Spleen (tissue), 11 donors: ENCODE results near the gene WNT11. TPM values are rescaled to one million over a fixed set of nuclear protein-coding genes. Genes with fewer than 3 reads are reported as not detected.

ENCODE experiments used
- DNase-seq: peaks from one replicate; pipeline ENCODE4 v3.0.0-alpha.2; 2020
- H3K27ac ChIP-seq, 8 donors: fragments of 200-600 bp; sonication (generic) in 7 of 8; 1 replicate in 4 of 8; 2 replicates in 4 of 8; pipeline versions ENCODE4 v1.5.0 to v1.8.0; 2016 to 2021; ENCODE audit warnings: inconsistent platforms in 4 of 8, mild to moderate bottlenecking in 4 of 8, moderate library complexity in 1 of 8
- H3K27me3 ChIP-seq, 7 donors: fragments of 200-600 bp; sonication (generic) in 6 of 7; replicated peaks in 1 of 7; 1 replicate in 4 of 7; 2 replicates in 3 of 7; pipeline versions ENCODE4 v1.5.0 to v1.8.0; 2016 to 2021; ENCODE audit warnings: inconsistent platforms in 3 of 7, mild to moderate bottlenecking in 1 of 7
- H3K36me3 ChIP-seq, 6 donors: fragments of 200-600 bp; sonication (generic) in 5 of 6; 1 replicate in 4 of 6; 2 replicates in 2 of 6; pipeline versions ENCODE4 v1.5.0 to v1.8.0; 2016 to 2021; ENCODE audit warnings: inconsistent platforms in 2 of 6
- H3K4me1 ChIP-seq, 6 donors: fragments of 200-600 bp; sonication (generic) in 5 of 6; 1 replicate in 3 of 6; 2 replicates in 3 of 6; pipeline versions ENCODE4 v1.5.0 to v1.8.0; 2016 to 2021; ENCODE audit warnings: inconsistent platforms in 3 of 6
- H3K4me3 ChIP-seq, 8 donors: fragments of 200-600 bp; sonication (generic) in 7 of 8; 1 replicate in 4 of 8; 2 replicates in 4 of 8; pipeline versions ENCODE4 v1.5.0 to v1.8.0; 2016 to 2021; ENCODE audit warnings: inconsistent platforms in 4 of 8, mild to moderate bottlenecking in 4 of 8, moderate library complexity in 2 of 8
- H3K9me3 ChIP-seq, 8 donors: fragments of 200-600 bp; sonication (generic) in 7 of 8; 1 replicate in 4 of 8; 2 replicates in 4 of 8; pipeline versions ENCODE4 v1.5.0 to v1.8.0; 2016 to 2021; ENCODE audit warnings: inconsistent platforms in 4 of 8
- POLR2A ChIP-seq, 3 donors: fragments of 450-650 bp; IDR thresholded peaks; one replicate each; pipeline ENCODE4 v1.5.1; 2017; ENCODE audit warnings: antibody characterized with exemption in 3 of 3, mild to moderate bottlenecking in 1 of 3
- POLR2AphosphoS5 ChIP-seq, 3 donors: sonication (generic); formaldehyde crosslinking; IDR thresholded peaks; one replicate each; pipeline ENCODE4 v1.5.1; 2017; ENCODE audit warnings: antibody characterized with exemption in 3 of 3
- WGBS, 5 donors: extraction: QIAGEN DNeasy Blood & Tissue Kit in 3 of 5; methylation state at CpG; one replicate each; pipeline versions ENCODE4 v1.1.5 to v1.1.7; 2013 to 2018; 5-methylcytosine and 5-hydroxymethylcytosine counted together
- intact Hi-C: fragments of 100-400 bp; cut with DNase I; formaldehyde crosslinking; loops from one replicate; pipeline ENCODE4 v1.15.0; 2023; ENCODE audit warnings: low total_unique reads
- polyA plus RNA-seq, 3 donors: library from polyadenylated mRNA; stranded (reverse); fragments of 200-250 nt; gene quantifications; one replicate each; pipeline ENCODE4 v1.2.1, GENCODE V29; 2013
- total RNA-seq, 7 donors: library from RNA; depleted of rRNA in 3 of 7; stranded (reverse); fragments of >200 nt in 3 of 7; fragmentation: NEBNext Ultra II Directional in 4 of 7; extraction: Animal tissue kit (Norgen Biotek cat#: 25700) in 4 of 7; gene quantifications; one replicate each; pipeline versions ENCODE4 v1.1.0 to v1.2.1, GENCODE V29; 2016 to 2021
- TF ChIP-seq, protein P1 (sequence below), 11 experiments: fragments of 200-600 bp in 7 of 11; fragments of 450-650 bp in 4 of 11; sonication (generic) in 4 of 11; IDR thresholded peaks in 8 of 11; conservative IDR thresholded peaks in 3 of 11; 1 replicate in 7 of 11; 2 replicates in 4 of 11; pipeline versions ENCODE4 v1.4.0 to v1.8.0; 2016 to 2021; ENCODE audit warnings: antibody characterized with exemption in 11 of 11, inconsistent platforms in 4 of 11, mild to moderate bottlenecking in 1 of 11
- donor health status: healthy with polysubstance abuse.
- donor health status: DM: no; HTN: no; CAD: no; lungs with moderate emphysema.
- donor health status: DM: no; HTN: no; CAD: no.
- donor health status: Bipolar disorder and iron deficiency.
- donor health status: healthy.
- donor health status: DM: no; HTN: no; CAD: no.
- donor health status: DM: yes; HTN: yes; CAD: no.

Gene WNT11
- total and polyA plus RNA-seq, 10 donors: 0.09 to 4.2 (median 1.6) TPM

DNA sequence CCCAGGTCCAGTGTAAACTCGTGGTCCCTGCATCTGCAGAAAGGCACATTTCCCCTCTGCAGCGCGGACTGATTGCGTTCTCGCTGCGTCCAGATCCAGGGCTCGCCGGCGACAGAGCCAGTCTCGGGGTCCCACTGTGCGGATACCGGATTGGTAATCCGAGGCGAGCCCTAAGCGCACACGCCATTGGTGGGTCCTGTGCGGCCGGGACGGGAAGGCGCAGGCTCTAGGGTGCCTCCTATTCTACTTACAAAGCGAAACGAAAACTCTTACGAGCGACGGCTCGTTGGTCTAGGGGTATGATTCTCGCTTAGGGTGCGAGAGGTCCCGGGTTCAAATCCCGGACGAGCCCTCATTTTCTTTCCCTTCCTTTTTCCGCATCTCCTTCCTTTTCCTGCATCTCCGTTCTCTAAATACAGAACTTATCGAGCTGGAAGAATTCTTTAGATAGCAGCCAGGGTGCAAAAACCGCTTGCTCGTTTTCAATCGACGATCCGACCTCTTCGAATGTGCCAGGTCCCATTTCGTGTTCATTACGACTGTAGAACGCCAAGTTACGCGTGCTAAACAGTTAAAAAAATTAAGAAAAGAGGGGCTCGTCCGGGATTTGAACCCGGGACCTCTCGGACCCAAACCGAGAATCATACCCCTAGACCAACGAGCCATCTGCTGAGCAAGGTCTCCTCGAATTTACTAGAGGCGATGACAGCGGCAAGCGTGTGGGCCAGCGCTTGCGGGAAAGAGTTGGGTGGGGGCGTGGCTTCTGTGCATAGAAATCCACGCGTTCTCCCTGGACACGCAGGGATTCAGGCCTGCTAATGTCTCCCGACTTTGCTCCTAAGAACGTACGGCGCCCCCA is 29.2 kb upstream of the WNT11 start:
- TF ChIP-seq POLR2A (IDR thresholded peaks at IDR 0.05): peak in 1 of 3 donors; percentile 15
- peak; percentile 75 to 89 (median 83) for TF ChIP-seq POLR2AphosphoS5 (IDR thresholded peaks at IDR 0.05)
- TF ChIP-seq, protein P1, sequence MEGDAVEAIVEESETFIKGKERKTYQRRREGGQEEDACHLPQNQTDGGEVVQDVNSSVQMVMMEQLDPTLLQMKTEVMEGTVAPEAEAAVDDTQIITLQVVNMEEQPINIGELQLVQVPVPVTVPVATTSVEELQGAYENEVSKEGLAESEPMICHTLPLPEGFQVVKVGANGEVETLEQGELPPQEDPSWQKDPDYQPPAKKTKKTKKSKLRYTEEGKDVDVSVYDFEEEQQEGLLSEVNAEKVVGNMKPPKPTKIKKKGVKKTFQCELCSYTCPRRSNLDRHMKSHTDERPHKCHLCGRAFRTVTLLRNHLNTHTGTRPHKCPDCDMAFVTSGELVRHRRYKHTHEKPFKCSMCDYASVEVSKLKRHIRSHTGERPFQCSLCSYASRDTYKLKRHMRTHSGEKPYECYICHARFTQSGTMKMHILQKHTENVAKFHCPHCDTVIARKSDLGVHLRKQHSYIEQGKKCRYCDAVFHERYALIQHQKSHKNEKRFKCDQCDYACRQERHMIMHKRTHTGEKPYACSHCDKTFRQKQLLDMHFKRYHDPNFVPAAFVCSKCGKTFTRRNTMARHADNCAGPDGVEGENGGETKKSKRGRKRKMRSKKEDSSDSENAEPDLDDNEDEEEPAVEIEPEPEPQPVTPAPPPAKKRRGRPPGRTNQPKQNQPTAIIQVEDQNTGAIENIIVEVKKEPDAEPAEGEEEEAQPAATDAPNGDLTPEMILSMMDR (IDR thresholded peaks at IDR 0.05 in 8 of 11, conservative IDR thresholded peaks at IDR 0.05 in 3 of 11): peak in 2 of 11 experiments; percentile 10 to 27
- 0% methylated on average over 59 to 65 of the region's 65 CpGs for WGBS, 5 donors
- peak; percentile 95 for DNase-seq
- peaks cover 7 to 46% (median 32%) of the 10 kb centered on the region in 6 donors for H3K4me1 ChIP-seq
- intact Hi-C loops: no loop called here
- no peaks in the 10 kb centered on the region for H3K9me3 ChIP-seq
- H3K4me3 ChIP-seq: peak overlapping the region; percentile 78 to 97 (median 84)
- H3K27ac ChIP-seq: peak overlapping the region; percentile 75 to 91 (median 86)
- H3K36me3 ChIP-seq: no peaks in the 10 kb centered on the region
- H3K27me3 ChIP-seq: no peaks in the 10 kb centered on the region

DNA sequence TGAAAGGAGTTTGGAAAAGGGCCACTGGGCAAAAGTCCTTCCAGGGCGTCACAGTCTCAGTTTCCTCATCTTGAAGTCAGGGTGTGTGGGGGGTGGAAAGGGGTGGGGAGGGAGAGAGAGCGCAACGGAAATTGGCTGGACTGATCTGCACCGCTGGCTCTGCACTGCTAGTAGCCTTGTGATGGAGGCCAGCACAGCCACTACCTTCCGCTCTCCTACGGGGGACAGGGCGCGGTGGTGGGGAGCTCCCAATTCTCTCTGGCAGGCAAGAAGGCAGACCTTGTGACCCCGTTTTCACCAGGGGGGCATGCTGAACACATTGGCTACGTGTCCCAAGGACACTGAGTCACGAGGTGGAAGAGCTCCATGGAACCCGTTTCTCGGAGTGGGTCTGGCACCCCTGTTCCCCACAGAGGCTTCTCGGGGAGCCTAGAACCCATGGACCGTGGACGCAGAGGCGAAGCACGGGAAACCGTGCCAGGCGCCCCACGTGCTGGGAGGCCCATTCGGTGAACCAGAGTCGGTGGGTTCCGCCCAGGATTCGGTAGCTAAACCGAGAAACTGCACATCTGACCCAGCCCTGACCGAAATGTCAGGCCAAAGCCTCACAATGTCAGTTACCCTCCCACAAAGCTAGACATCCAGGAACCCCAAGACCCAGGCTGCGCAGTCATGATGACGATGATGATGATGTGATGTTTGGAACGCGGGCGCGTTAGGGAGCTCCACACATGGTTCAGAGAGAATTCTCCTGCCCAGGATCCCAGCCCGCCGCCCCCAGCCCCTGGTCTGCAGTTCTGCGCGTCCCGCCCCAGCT is 28.3 kb upstream of the WNT11 start:
- no peaks in the 10 kb centered on the region for H3K36me3 ChIP-seq
- H3K27ac ChIP-seq: peak overlapping the region; percentile 75 to 91 (median 86)
- peak overlapping the region; percentile 78 to 97 (median 84) for H3K4me3 ChIP-seq
- TF ChIP-seq POLR2A (IDR thresholded peaks at IDR 0.05) (no peak), POLR2AphosphoS5 (IDR thresholded peaks at IDR 0.05) (peak; percentile 30 to 79 (median 66))
- TF ChIP-seq, protein P1 (IDR thresholded peaks at IDR 0.05 in 8 of 11, conservative IDR thresholded peaks at IDR 0.05 in 3 of 11): peak in 2 of 11 experiments; percentile 12 to 44
- H3K4me1 ChIP-seq: peaks cover 7 to 46% (median 32%) of the 10 kb centered on the region in 6 donors
- H3K9me3 ChIP-seq: no peaks in the 10 kb centered on the region
- DNase-seq: peak; percentile 87
- 5 to 12% (median 8%) methylated on average over 24 to 38 of the region's 38 CpGs for WGBS, 5 donors
- H3K27me3 ChIP-seq: no peaks in the 10 kb centered on the region
- intact Hi-C loops: no loop called here

DNA sequence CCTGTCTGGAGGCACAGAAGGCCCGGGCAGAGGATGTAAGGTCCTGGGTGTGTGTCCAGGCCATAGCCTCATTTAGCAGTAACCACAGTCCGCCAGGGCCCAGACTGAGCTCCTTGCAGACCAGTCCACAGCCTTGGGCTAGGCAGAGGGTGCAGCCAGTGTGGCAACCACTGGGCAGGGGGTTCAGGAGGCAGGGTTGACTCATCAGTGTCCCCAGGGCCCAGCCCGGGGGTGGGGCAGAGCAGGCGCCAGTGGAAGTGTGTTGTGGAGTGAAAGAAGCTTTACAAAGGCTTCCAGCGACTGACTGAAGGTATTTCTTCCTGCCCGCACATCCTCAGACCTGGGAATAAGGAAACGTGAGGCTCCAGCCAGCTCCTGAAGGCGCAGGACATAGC is 27.7 kb upstream of the WNT11 start:
- H3K4me1 ChIP-seq: peaks cover 7 to 46% (median 32%) of the 10 kb centered on the region in 6 donors
- TF ChIP-seq POLR2AphosphoS5 (IDR thresholded peaks at IDR 0.05): no peak
- no peak for TF ChIP-seq POLR2A (IDR thresholded peaks at IDR 0.05)
- H3K4me3 ChIP-seq: peak overlapping the region in 6 of 8 donors; percentile 78 to 92 (median 84)
- intact Hi-C loops: no loop called here
- DNase-seq: no peak
- no peaks in the 10 kb centered on the region for H3K36me3 ChIP-seq
- 59 to 73% (median 64%) methylated on average over 5 to 8 of the region's 8 CpGs for WGBS, 5 donors
- H3K27ac ChIP-seq: peak overlapping the region; percentile 27 to 91 (median 86)
- H3K9me3 ChIP-seq: no peaks in the 10 kb centered on the region
- no peaks in the 10 kb centered on the region for H3K27me3 ChIP-seq

DNA sequence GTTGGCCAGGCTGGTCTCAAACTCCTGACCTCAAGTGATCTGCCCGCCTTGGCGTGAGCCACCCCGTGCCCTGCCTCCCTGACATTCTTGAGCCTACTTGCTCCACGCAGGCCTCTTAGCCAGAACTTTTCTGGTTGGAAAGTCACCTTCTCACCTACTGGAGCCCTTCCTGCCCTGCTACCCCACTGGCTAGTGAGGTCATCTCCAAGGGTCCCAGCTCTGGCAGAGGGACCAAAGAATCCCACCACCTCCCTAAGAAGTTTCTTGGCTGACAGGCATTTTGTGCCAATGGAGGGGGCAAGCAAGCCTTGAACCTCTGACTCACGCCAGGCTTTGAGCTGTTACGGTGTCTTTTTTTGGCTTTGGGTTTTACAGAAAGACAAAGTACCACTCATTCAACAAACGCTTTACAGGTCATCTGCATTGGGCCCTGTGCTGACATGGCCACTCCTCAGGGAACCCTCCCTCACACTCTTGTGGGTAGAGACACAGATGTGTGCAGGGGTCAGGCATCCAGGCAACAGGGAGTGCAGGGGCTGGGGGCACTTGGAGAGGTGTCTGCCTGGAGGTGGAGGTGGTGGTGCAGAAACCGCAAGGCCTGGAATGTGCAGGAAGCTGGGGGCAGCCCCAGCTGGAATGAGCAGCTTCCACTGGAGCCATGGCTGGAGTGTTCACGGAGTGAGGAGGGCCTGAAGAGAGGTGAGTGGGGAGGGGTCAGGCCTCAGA is 27.1 kb upstream of the WNT11 start:
- no peaks in the 10 kb centered on the region for H3K36me3 ChIP-seq
- no peak for DNase-seq
- WGBS, 5 donors: 87 to 95% (median 94%) methylated on average over 9 of the region's 9 CpGs
- peak overlapping the region in 5 of 8 donors; percentile 83 to 91 (median 87) for H3K27ac ChIP-seq
- no peak overlapping the region for H3K4me3 ChIP-seq
- peaks cover 7 to 46% (median 32%) of the 10 kb centered on the region in 6 donors for H3K4me1 ChIP-seq
- no peaks in the 10 kb centered on the region for H3K27me3 ChIP-seq
- no peaks in the 10 kb centered on the region for H3K9me3 ChIP-seq
- TF ChIP-seq POLR2AphosphoS5 (IDR thresholded peaks at IDR 0.05) (no peak), POLR2A (IDR thresholded peaks at IDR 0.05) (no peak)
- TF ChIP-seq, protein P1 (IDR thresholded peaks at IDR 0.05 in 8 of 11, conservative IDR thresholded peaks at IDR 0.05 in 3 of 11): no peak
- intact Hi-C loops: no loop called here
